ENCODE data around the gene CLRN1. TPM values are rescaled to one million over a fixed set of nuclear protein-coding genes. Genes with fewer than 3 reads are reported as not detected.

Gene CLRN1
- total and polyA plus RNA-seq, 4 donors, result not detected

DNA sequence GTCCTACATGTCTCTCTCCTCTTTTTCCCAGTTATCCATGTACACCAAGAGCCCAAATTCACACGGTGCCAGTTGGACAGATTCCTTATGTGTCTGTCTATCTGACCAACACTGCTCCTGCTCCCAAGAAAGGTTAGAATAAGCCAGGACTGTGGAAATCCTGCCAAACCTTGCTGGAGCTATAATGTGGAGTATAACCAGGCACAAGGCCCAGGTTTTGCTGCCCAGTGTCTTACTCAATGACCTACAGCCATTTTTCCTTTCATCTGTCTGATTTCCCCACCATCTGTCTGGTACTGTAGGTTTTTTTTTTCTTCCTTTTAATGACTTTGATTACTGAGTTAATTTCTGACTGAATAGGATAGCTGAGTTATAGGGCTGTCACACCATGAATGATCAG lies 40.8 kb downstream of the CLRN1 start:
- no peak for TF ChIP-seq RXRA (IDR thresholded peaks at IDR 0.05)
- no peak for TF ChIP-seq FOXA2 (IDR thresholded peaks at IDR 0.05)
- no peak for TF ChIP-seq NR2F2 (IDR thresholded peaks at IDR 0.05)
- TF ChIP-seq GABPA (IDR thresholded peaks at IDR 0.05 in 1 of 2, conservative IDR thresholded peaks at IDR 0.05 in 1 of 2), result no peak
- TF ChIP-seq HNF4A (conservative IDR thresholded peaks at IDR 0.05), result no peak
- Histone ChIP-seq H3K9ac (ENCODE audit: low read depth in 1 of 2, low read length in 2 of 2) (no peak overlapping the region), H3K9me3 (ENCODE audit: control insufficient read depth in 4 of 4, low read length in 3 of 4) (no peaks in the 10 kb centered on the region), H3K4me3 (ENCODE audit: low read depth in 1 of 3, low read length in 3 of 3) (no peak overlapping the region), H3K4me1 (ENCODE audit: control insufficient read depth in 4 of 4, insufficient read depth in 4 of 4, low read length in 3 of 4) (no peaks in the 10 kb centered on the region), H3K27me3 (ENCODE audit: control insufficient read depth in 4 of 4, insufficient read depth in 4 of 4, low read length in 3 of 4) (no peaks in the 10 kb centered on the region), H3K36me3 (ENCODE audit: control insufficient read depth in 4 of 4, insufficient read depth in 3 of 4, low read depth in 1 of 4, low read length in 3 of 4) (no peaks in the 10 kb centered on the region), H3K27ac (ENCODE audit: low read depth in 1 of 2, low read length in 2 of 2) (no peak overlapping the region)
- WGBS, result 85% methylated on average over 1 of the region's 1 CpG
- no peak for DNase-seq (ENCODE audit: low spot score)

DNA sequence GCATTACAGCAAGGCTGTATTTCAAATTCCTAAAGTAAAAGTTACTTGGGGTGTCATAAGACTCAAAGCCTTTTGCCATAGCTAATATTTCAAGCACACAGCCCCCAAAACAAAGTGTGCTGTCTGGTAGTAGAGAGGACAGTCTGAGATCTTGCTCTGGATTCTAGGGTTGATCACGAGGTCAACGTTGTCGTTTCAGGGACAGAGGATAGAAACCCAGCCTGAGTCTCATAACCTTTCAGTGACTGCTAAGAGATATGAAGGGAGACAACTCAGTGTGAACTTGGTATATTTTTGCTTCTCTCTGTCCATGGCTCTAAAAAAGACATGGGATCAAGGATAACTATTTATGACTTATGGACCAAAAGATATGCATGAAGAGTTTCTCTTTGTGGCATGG lies 41.7 kb downstream of the CLRN1 start:
- Histone ChIP-seq H3K36me3 (ENCODE audit: control insufficient read depth in 4 of 4, insufficient read depth in 3 of 4, low read depth in 1 of 4, low read length in 3 of 4) (no peaks in the 10 kb centered on the region), H3K9ac (ENCODE audit: low read depth in 1 of 2, low read length in 2 of 2) (no peak overlapping the region), H3K9me3 (ENCODE audit: control insufficient read depth in 4 of 4, low read length in 3 of 4) (no peaks in the 10 kb centered on the region), H3K27me3 (ENCODE audit: control insufficient read depth in 4 of 4, insufficient read depth in 4 of 4, low read length in 3 of 4) (no peaks in the 10 kb centered on the region), H3K4me3 (ENCODE audit: low read depth in 1 of 3, low read length in 3 of 3) (no peak overlapping the region), H3K27ac (ENCODE audit: low read depth in 1 of 2, low read length in 2 of 2) (no peak overlapping the region), H3K4me1 (ENCODE audit: control insufficient read depth in 4 of 4, insufficient read depth in 4 of 4, low read length in 3 of 4) (no peaks in the 10 kb centered on the region)
- 83% methylated on average over 3 of the region's 3 CpGs for WGBS
- TF ChIP-seq, protein P1, sequence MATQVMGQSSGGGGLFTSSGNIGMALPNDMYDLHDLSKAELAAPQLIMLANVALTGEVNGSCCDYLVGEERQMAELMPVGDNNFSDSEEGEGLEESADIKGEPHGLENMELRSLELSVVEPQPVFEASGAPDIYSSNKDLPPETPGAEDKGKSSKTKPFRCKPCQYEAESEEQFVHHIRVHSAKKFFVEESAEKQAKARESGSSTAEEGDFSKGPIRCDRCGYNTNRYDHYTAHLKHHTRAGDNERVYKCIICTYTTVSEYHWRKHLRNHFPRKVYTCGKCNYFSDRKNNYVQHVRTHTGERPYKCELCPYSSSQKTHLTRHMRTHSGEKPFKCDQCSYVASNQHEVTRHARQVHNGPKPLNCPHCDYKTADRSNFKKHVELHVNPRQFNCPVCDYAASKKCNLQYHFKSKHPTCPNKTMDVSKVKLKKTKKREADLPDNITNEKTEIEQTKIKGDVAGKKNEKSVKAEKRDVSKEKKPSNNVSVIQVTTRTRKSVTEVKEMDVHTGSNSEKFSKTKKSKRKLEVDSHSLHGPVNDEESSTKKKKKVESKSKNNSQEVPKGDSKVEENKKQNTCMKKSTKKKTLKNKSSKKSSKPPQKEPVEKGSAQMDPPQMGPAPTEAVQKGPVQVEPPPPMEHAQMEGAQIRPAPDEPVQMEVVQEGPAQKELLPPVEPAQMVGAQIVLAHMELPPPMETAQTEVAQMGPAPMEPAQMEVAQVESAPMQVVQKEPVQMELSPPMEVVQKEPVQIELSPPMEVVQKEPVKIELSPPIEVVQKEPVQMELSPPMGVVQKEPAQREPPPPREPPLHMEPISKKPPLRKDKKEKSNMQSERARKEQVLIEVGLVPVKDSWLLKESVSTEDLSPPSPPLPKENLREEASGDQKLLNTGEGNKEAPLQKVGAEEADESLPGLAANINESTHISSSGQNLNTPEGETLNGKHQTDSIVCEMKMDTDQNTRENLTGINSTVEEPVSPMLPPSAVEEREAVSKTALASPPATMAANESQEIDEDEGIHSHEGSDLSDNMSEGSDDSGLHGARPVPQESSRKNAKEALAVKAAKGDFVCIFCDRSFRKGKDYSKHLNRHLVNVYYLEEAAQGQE (IDR thresholded peaks at IDR 0.05), result no peak
- TF ChIP-seq FOXA1 (IDR thresholded peaks at IDR 0.05) (no peak), FOXA2 (IDR thresholded peaks at IDR 0.05) (no peak), SP1 (IDR thresholded peaks at IDR 0.05) (no peak), TAF1 (conservative IDR thresholded peaks at IDR 0.05) (no peak), HNF4G (IDR thresholded peaks at IDR 0.05) (no peak), GABPA (IDR thresholded peaks at IDR 0.05 in 1 of 2, conservative IDR thresholded peaks at IDR 0.05 in 1 of 2) (no peak), RAD21 (IDR thresholded peaks at IDR 0.05) (no peak), RXRA (IDR thresholded peaks at IDR 0.05) (no peak), NR2F2 (IDR thresholded peaks at IDR 0.05) (no peak), JUND (IDR thresholded peaks at IDR 0.05) (no peak), EGR1 (IDR thresholded peaks at IDR 0.05; ENCODE audit: low read depth in 2 of 2) (no peak), HNF4A (conservative IDR thresholded peaks at IDR 0.05) (no peak), YY1 (IDR thresholded peaks at IDR 0.05) (no peak)
- TF ChIP-seq, protein P2, sequence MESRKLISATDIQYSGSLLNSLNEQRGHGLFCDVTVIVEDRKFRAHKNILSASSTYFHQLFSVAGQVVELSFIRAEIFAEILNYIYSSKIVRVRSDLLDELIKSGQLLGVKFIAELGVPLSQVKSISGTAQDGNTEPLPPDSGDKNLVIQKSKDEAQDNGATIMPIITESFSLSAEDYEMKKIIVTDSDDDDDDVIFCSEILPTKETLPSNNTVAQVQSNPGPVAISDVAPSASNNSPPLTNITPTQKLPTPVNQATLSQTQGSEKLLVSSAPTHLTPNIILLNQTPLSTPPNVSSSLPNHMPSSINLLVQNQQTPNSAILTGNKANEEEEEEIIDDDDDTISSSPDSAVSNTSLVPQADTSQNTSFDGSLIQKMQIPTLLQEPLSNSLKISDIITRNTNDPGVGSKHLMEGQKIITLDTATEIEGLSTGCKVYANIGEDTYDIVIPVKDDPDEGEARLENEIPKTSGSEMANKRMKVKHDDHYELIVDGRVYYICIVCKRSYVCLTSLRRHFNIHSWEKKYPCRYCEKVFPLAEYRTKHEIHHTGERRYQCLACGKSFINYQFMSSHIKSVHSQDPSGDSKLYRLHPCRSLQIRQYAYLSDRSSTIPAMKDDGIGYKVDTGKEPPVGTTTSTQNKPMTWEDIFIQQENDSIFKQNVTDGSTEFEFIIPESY (IDR thresholded peaks at IDR 0.05), result no peak
- TF ChIP-seq, protein P3, sequence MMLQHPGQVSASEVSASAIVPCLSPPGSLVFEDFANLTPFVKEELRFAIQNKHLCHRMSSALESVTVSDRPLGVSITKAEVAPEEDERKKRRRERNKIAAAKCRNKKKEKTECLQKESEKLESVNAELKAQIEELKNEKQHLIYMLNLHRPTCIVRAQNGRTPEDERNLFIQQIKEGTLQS (IDR thresholded peaks at IDR 0.05), result no peak
- TF ChIP-seq, protein P4, sequence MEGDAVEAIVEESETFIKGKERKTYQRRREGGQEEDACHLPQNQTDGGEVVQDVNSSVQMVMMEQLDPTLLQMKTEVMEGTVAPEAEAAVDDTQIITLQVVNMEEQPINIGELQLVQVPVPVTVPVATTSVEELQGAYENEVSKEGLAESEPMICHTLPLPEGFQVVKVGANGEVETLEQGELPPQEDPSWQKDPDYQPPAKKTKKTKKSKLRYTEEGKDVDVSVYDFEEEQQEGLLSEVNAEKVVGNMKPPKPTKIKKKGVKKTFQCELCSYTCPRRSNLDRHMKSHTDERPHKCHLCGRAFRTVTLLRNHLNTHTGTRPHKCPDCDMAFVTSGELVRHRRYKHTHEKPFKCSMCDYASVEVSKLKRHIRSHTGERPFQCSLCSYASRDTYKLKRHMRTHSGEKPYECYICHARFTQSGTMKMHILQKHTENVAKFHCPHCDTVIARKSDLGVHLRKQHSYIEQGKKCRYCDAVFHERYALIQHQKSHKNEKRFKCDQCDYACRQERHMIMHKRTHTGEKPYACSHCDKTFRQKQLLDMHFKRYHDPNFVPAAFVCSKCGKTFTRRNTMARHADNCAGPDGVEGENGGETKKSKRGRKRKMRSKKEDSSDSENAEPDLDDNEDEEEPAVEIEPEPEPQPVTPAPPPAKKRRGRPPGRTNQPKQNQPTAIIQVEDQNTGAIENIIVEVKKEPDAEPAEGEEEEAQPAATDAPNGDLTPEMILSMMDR (IDR thresholded peaks at IDR 0.05; ENCODE audit: low read depth, low read length, missing input control), result no peak
- TF ChIP-seq, protein P5, sequence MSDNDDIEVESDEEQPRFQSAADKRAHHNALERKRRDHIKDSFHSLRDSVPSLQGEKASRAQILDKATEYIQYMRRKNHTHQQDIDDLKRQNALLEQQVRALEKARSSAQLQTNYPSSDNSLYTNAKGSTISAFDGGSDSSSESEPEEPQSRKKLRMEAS (IDR thresholded peaks at IDR 0.05), result no peak
- no peak for DNase-seq (ENCODE audit: low spot score)
